ENCODE measurements around the gene SLC13A2. TPM values are rescaled to one million over a fixed set of nuclear protein-coding genes. Genes with fewer than 3 reads are reported as not detected.

Gene SLC13A2
- total and polyA plus RNA-seq, 2 donors (not counting 3 experiments of a cell fraction or from before 2014, with no cell fraction given) = not detected

GRCh38 chr17:28506763-28507487 lies 33.5 kb downstream of the SLC13A2 start:
- ChIA-PET CTCF (interaction anchor here (0.6 to 1.1 kb wide), 2 partner anchors 11 to 20 kb away, joined by 3 to 4 read pairs; no protein-coding TSS in a partner anchor), POLR2A (no interaction called here)
- TF ChIP-seq EZH2 (IDR thresholded peaks at IDR 0.05; ENCODE audit: borderline replicate concordance, low read depth, low read length, severe bottlenecking) = no peak
- TF ChIP-seq MAX (IDR thresholded peaks at IDR 0.05; ENCODE audit: insufficient read depth, insufficient read length) = no peak
- TF ChIP-seq POLR2AphosphoS5 (IDR thresholded peaks at IDR 0.05; ENCODE audit: insufficient read depth, low read depth, low read length) = no peak
- no peak for TF ChIP-seq CTCF (IDR thresholded peaks at IDR 0.05; ENCODE audit: extremely low read depth in 1 of 2, insufficient read depth in 1 of 2, low read depth in 1 of 2, low read length in 2 of 2)
- no peak for TF ChIP-seq POLR2A (IDR thresholded peaks at IDR 0.05; ENCODE audit: low read depth, low read length)
- no peak for TF ChIP-seq FOS (IDR thresholded peaks at IDR 0.05; ENCODE audit: borderline replicate concordance, insufficient read depth, low read length)
- TF ChIP-seq GATA2 (IDR thresholded peaks at IDR 0.05; ENCODE audit: insufficient read depth, insufficient read length, low read depth, low read length) = no peak
- TF ChIP-seq JUN (IDR thresholded peaks at IDR 0.05; ENCODE audit: borderline replicate concordance, insufficient read depth, insufficient read length, low read depth) = no peak
- no peak for TF ChIP-seq MYC (IDR thresholded peaks at IDR 0.05; ENCODE audit: low read depth, low read length)
- dilution Hi-C loops (cut with MboI; ENCODE audit: extremely low pct_ligation_motif_present, low sequenced_read_pairs) (no loop called here), intact Hi-C loops (cut with micrococcal nuclease) (no loop called here)
- H4K20me1 ChIP-seq (replicated peaks; ENCODE audit: control insufficient read depth, extremely low read depth, insufficient read depth, low read length) = no peaks in the 10 kb centered on the region
- DNase-seq (ENCODE audit: low read depth, low spot score) (no peak), FAIRE-seq (no peak)
- H3K79me2 ChIP-seq (ENCODE audit: control insufficient read depth, insufficient read depth, low read length) = no peaks in the 10 kb centered on the region
- H2AFZ ChIP-seq (ENCODE audit: low read depth, low read length) = no peak overlapping the region
- H3K4me2 ChIP-seq (ENCODE audit: insufficient read depth, low read length) = no peak overlapping the region
- H3K4me1 ChIP-seq (ENCODE audit: control insufficient read depth, extremely low read depth, insufficient read depth, low read length) = no peaks in the 10 kb centered on the region
- no peak overlapping the region for H3K9ac ChIP-seq (replicated peaks; ENCODE audit: extremely low read depth, insufficient read depth, low read length)
- no peaks in the 10 kb centered on the region for H3K9me3 ChIP-seq (replicated peaks; ENCODE audit: control insufficient read depth, insufficient read depth, low read length)
- H3K27me3 ChIP-seq (ENCODE audit: control insufficient read depth in 2 of 2, insufficient read depth in 2 of 2, low read length in 2 of 2) = peaks cover 19 to 26% of the 10 kb centered on the region in 2 experiments
- no peaks in the 10 kb centered on the region for H3K9me1 ChIP-seq (replicated peaks; ENCODE audit: control insufficient read depth, extremely low read depth, insufficient read depth, low read length)
- no TSS peak for BruUV-seq (replicated peaks)
- H3K36me3 ChIP-seq (ENCODE audit: control insufficient read depth in 2 of 2, extremely low read depth in 1 of 2, insufficient read depth in 2 of 2, low read length in 2 of 2) = no peaks in the 10 kb centered on the region
- no peak overlapping the region for H3K4me3 ChIP-seq (replicated peaks in 1 of 3; ENCODE audit: insufficient read depth in 1 of 3, low read depth in 1 of 3, low read length in 3 of 3)
- no peak overlapping the region for H3K27ac ChIP-seq (ENCODE audit: insufficient read depth, low read depth, low read length)
